GM19397 (cell line): Measurements from ENCODE around the gene EEFSEC.

ENCODE experiments used
- ATAC-seq: cut with Tn5 transposase; IDR thresholded peaks from one replicate; pipeline ENCODE4 v1.9.1; 2021; ENCODE audit warnings: mild to moderate bottlenecking, moderate library complexity; ENCODE audit not compliant: unreplicated experiment

EEFSEC gene

GRCh38 chr3:128405554-128406277 is 252.4 kb downstream of the EEFSEC start:
- ATAC-seq = no peak

- no peak for ATAC-seq
Measured at GRCh38 chr3:128407247-128407646, 254.0 kb downstream of the EEFSEC start.

GRCh38 chr3:128408012-128408692 is 254.9 kb downstream of the EEFSEC start:
- ATAC-seq = no peak

- no peak for ATAC-seq
Measured at GRCh38 chr3:128408693-128409623, 255.7 kb downstream of the EEFSEC start.

- ATAC-seq = no peak
Measured at GRCh38 chr3:128409624-128410581, 256.6 kb downstream of the EEFSEC start.

GRCh38 chr3:128410669-128411573 is 257.6 kb downstream of the EEFSEC start:
- ATAC-seq = no peak

- no peak for ATAC-seq
Measured at GRCh38 chr3:128411574-128412064, 258.3 kb downstream of the EEFSEC start.

- no peak for ATAC-seq
Measured at GRCh38 chr3:128412180-128413002, 259.1 kb downstream of the EEFSEC start.

GRCh38 chr3:128413003-128413370 is 259.7 kb downstream of the EEFSEC start:
- ATAC-seq = no peak

GRCh38 chr3:128413413-128414205 is 260.3 kb downstream of the EEFSEC start:
- no peak for ATAC-seq

GRCh38 chr3:128415200-128415772 is 262.0 kb downstream of the EEFSEC start:
- ATAC-seq = no peak

GRCh38 chr3:128415773-128416577 is 262.7 kb downstream of the EEFSEC start:
- ATAC-seq = no peak

- ATAC-seq = no peak
Measured at GRCh38 chr3:128416578-128417211, 263.4 kb downstream of the EEFSEC start.

- no peak for ATAC-seq
Measured at GRCh38 chr3:128418900-128419299, 265.6 kb downstream of the EEFSEC start.

GRCh38 chr3:128419311-128419710 is 266.0 kb downstream of the EEFSEC start:
- ATAC-seq = no peak

GRCh38 chr3:128420289-128420688 is 267.0 kb downstream of the EEFSEC start:
- no peak for ATAC-seq
